ENCODE results near the gene CCDC40.

CCDC40 gene

DNA sequence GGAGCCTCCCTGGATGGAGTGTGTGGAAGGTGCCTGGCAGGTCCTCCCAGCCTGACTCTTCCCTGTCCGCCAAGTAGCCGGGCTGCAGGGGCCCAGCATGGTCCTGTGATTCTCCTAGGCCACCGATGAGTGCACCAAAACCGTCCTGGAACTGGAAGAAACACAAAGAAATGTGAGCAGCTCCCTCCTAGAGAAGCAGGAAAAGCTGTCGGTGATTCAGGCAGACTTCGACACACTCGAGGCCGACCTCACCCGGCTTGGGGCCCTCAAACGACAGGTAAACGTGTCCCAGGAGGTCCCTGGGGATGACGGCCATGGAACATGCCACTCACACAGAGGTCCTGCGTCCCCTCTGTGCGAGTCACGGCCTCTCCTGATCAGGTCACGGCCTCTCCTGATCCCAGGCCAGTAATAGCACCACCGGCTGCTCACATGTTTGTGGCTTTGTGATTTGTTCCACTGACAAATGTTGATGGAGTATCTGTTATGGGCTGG is 60.7 kb downstream of the CCDC40 start:
- DNase-seq (ENCODE audit: low spot score) = no peak
- TF ChIP-seq, protein P1, sequence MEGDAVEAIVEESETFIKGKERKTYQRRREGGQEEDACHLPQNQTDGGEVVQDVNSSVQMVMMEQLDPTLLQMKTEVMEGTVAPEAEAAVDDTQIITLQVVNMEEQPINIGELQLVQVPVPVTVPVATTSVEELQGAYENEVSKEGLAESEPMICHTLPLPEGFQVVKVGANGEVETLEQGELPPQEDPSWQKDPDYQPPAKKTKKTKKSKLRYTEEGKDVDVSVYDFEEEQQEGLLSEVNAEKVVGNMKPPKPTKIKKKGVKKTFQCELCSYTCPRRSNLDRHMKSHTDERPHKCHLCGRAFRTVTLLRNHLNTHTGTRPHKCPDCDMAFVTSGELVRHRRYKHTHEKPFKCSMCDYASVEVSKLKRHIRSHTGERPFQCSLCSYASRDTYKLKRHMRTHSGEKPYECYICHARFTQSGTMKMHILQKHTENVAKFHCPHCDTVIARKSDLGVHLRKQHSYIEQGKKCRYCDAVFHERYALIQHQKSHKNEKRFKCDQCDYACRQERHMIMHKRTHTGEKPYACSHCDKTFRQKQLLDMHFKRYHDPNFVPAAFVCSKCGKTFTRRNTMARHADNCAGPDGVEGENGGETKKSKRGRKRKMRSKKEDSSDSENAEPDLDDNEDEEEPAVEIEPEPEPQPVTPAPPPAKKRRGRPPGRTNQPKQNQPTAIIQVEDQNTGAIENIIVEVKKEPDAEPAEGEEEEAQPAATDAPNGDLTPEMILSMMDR (IDR thresholded peaks at IDR 0.05; ENCODE audit: extremely low read depth, missing control alignments) = no peak

GRCh38 chr17:80097844-80098691 is 61.6 kb downstream of the CCDC40 start:
- DNase-seq (ENCODE audit: low spot score) = no peak
- TF ChIP-seq, protein P1 (IDR thresholded peaks at IDR 0.05; ENCODE audit: extremely low read depth, missing control alignments) = no peak

GRCh38 chr17:80099291-80100034 is 63.0 kb downstream of the CCDC40 start:
- TF ChIP-seq, protein P1 (IDR thresholded peaks at IDR 0.05; ENCODE audit: extremely low read depth, missing control alignments) = no peak
- DNase-seq (ENCODE audit: low spot score) = no peak

DNA sequence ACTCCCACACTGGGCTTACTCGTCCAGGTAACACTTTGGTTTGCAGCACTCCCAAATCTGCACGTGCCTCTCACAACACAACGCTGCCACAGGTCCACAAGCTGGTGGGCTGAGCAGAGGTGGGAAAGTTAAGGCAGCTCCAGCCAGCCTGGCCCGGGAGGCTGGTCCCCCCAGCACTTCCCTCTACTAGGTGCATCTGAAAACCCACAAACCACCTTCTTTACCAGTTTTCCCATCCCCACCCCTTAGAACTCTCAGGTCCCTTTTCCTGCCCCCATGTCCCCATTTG is 63.5 kb downstream of the CCDC40 start:
- DNase-seq (ENCODE audit: low spot score) = no peak
- TF ChIP-seq, protein P1 (IDR thresholded peaks at IDR 0.05; ENCODE audit: extremely low read depth, missing control alignments) = no peak

- TF ChIP-seq, protein P1 (IDR thresholded peaks at IDR 0.05; ENCODE audit: extremely low read depth, missing control alignments) = peak; percentile 96
- peak; percentile 100 for DNase-seq (ENCODE audit: low spot score)
These were observed 64.8 kb downstream of the CCDC40 start, which contains the start of gene GAA for GRCh38 chr17:80101011-80101945. TSS of gene GAA (plus strand) at chr17:80101581. CDS start at chr17:80104587, 3,006 bp downstream.

DNA sequence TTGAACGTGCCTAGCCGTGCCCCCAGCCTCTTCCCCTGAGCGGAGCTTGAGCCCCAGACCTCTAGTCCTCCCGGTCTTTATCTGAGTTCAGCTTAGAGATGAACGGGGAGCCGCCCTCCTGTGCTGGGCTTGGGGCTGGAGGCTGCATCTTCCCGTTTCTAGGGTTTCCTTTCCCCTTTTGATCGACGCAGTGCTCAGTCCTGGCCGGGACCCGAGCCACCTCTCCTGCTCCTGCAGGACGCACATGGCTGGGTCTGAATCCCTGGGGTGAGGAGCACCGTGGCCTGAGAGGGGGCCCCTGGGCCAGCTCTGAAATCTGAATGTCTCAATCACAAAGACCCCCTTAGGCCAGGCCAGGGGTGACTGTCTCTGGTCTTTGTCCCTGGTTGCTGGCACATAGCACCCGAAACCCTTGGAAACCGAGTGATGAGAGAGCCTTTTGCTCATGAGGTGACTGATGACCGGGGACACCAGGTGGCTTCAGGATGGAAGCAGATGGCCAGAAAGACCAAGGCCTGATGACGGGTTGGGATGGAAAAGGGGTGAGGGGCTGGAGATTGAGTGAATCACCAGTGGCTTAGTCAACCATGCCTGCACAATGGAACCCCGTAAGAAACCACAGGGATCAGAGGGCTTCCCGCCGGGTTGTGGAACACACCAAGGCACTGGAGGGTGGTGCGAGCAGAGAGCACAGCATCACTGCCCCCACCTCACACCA is 65.7 kb downstream of the CCDC40 start:
- TF ChIP-seq, protein P1 (IDR thresholded peaks at IDR 0.05; ENCODE audit: extremely low read depth, missing control alignments) = no peak
- peak; percentile 69 for DNase-seq (ENCODE audit: low spot score)

Measured in GM20000 (cell line).